Effector memory CD4-positive, alpha-beta T cell (primary cell): Measurements from ENCODE around the gene TEX29.

Experiments
- DNase-seq, 3 donors: peaks; one replicate each; pipeline ENCODE4 v3.0.0-alpha.2; 2020
- H3K27ac ChIP-seq: 2 replicates; pipeline ENCODE4 v1.7.0; 2013; ENCODE audit warnings: mild to moderate bottlenecking, low read length, moderate library complexity; ENCODE audit not compliant: insufficient read depth, poor library complexity, severe bottlenecking
- H3K27me3 ChIP-seq: replicated peaks from 2 replicates; pipeline ENCODE4 v1.7.0; 2013; ENCODE audit warnings: mild to moderate bottlenecking, low read length; ENCODE audit not compliant: insufficient read depth, control insufficient read depth, poor library complexity, severe bottlenecking
- H3K36me3 ChIP-seq: 2 replicates; pipeline ENCODE4 v1.7.0; 2013; ENCODE audit warnings: mild to moderate bottlenecking, low read length, moderate library complexity; ENCODE audit not compliant: control insufficient read depth, insufficient read depth
- H3K4me1 ChIP-seq: 2 replicates; pipeline ENCODE4 v1.7.0; 2013; ENCODE audit warnings: low read length, mild to moderate bottlenecking; ENCODE audit not compliant: control insufficient read depth, insufficient read depth, poor library complexity, severe bottlenecking
- H3K4me3 ChIP-seq: 2 replicates; pipeline ENCODE4 v1.7.0; 2013; ENCODE audit warnings: low read length, low read depth, mild to moderate bottlenecking; ENCODE audit not compliant: insufficient read depth, poor library complexity, severe bottlenecking
- H3K9me3 ChIP-seq: 2 replicates; pipeline ENCODE4 v1.7.0; 2013; ENCODE audit warnings: mild to moderate bottlenecking, low read length, moderate library complexity; ENCODE audit not compliant: control insufficient read depth

Gene TEX29

GRCh38 chr13:111326621-111326965 is 6.2 kb downstream of the TEX29 start:
- no peak for DNase-seq
- no peaks in the 10 kb centered on the region for H3K27me3 ChIP-seq
- no peak overlapping the region for H3K27ac ChIP-seq
- H3K4me3 ChIP-seq: no peak overlapping the region
- no peaks in the 10 kb centered on the region for H3K36me3 ChIP-seq
- H3K4me1 ChIP-seq: no peaks in the 10 kb centered on the region
- H3K9me3 ChIP-seq: no peaks in the 10 kb centered on the region

GRCh38 chr13:111326981-111327642 is 6.7 kb downstream of the TEX29 start:
- no peaks in the 10 kb centered on the region for H3K27me3 ChIP-seq
- no peak overlapping the region for H3K4me3 ChIP-seq
- H3K36me3 ChIP-seq: no peaks in the 10 kb centered on the region
- H3K27ac ChIP-seq: no peak overlapping the region
- no peak for DNase-seq
- no peaks in the 10 kb centered on the region for H3K4me1 ChIP-seq
- H3K9me3 ChIP-seq: no peaks in the 10 kb centered on the region

- no peaks in the 10 kb centered on the region for H3K27me3 ChIP-seq
- no peak for DNase-seq
- no peak overlapping the region for H3K4me3 ChIP-seq
- H3K27ac ChIP-seq: no peak overlapping the region
- no peaks in the 10 kb centered on the region for H3K4me1 ChIP-seq
- H3K36me3 ChIP-seq: no peaks in the 10 kb centered on the region
- H3K9me3 ChIP-seq: no peaks in the 10 kb centered on the region
Observed at GRCh38 chr13:111327730-111328573, 7.5 kb downstream of the TEX29 start.

GRCh38 chr13:111328574-111329410 is 8.3 kb downstream of the TEX29 start:
- H3K4me1 ChIP-seq: no peaks in the 10 kb centered on the region
- no peaks in the 10 kb centered on the region for H3K27me3 ChIP-seq
- no peak for DNase-seq
- H3K4me3 ChIP-seq: no peak overlapping the region
- no peak overlapping the region for H3K27ac ChIP-seq
- no peaks in the 10 kb centered on the region for H3K9me3 ChIP-seq
- no peaks in the 10 kb centered on the region for H3K36me3 ChIP-seq

- H3K4me1 ChIP-seq: no peaks in the 10 kb centered on the region
- H3K27ac ChIP-seq: no peak overlapping the region
- H3K4me3 ChIP-seq: no peak overlapping the region
- H3K9me3 ChIP-seq: no peaks in the 10 kb centered on the region
- H3K27me3 ChIP-seq: no peaks in the 10 kb centered on the region
- no peak for DNase-seq
- H3K36me3 ChIP-seq: no peaks in the 10 kb centered on the region
Observed at GRCh38 chr13:111329641-111330040, 9.2 kb downstream of the TEX29 start.

- no peaks in the 10 kb centered on the region for H3K9me3 ChIP-seq
- H3K27ac ChIP-seq: no peak overlapping the region
- no peak overlapping the region for H3K4me3 ChIP-seq
- no peaks in the 10 kb centered on the region for H3K4me1 ChIP-seq
- H3K36me3 ChIP-seq: no peaks in the 10 kb centered on the region
- H3K27me3 ChIP-seq: no peaks in the 10 kb centered on the region
- DNase-seq: no peak
Observed at GRCh38 chr13:111330066-111330610, 9.7 kb downstream of the TEX29 start.

- Histone ChIP-seq H3K9me3 (no peaks in the 10 kb centered on the region), H3K36me3 (no peaks in the 10 kb centered on the region), H3K27me3 (no peaks in the 10 kb centered on the region), H3K27ac (no peak overlapping the region), H3K4me1 (no peaks in the 10 kb centered on the region), H3K4me3 (no peak overlapping the region)
- no peak for DNase-seq
Observed at GRCh38 chr13:111335298-111335697, 14.9 kb downstream of the TEX29 start.

- Histone ChIP-seq H3K9me3 (no peaks in the 10 kb centered on the region), H3K4me3 (no peak overlapping the region), H3K36me3 (no peaks in the 10 kb centered on the region), H3K27me3 (no peaks in the 10 kb centered on the region), H3K4me1 (no peaks in the 10 kb centered on the region), H3K27ac (no peak overlapping the region)
- no peak for DNase-seq
Observed at GRCh38 chr13:111336666-111337065, 16.2 kb downstream of the TEX29 start.

- Histone ChIP-seq H3K27ac (no peak overlapping the region), H3K4me3 (no peak overlapping the region)
- DNase-seq: no peak
Observed at GRCh38 chr13:111337206-111337605, 16.8 kb downstream of the TEX29 start.

More at GRCh38 chr13:111337206-111337605, 16.8 kb downstream of the TEX29 start:
- H3K9me3 ChIP-seq: no peaks in the 10 kb centered on the region
- no peaks in the 10 kb centered on the region for H3K4me1 ChIP-seq
- no peaks in the 10 kb centered on the region for H3K27me3 ChIP-seq
- H3K36me3 ChIP-seq: no peaks in the 10 kb centered on the region
